HS-5 (cell line): ENCODE measurements around the gene PSD2.

ENCODE experiments used
- DNase-seq: peaks from one replicate; pipeline ENCODE4 v3.0.0-alpha.2; 2012; ENCODE audit warnings: low read depth

PSD2 gene

DNA sequence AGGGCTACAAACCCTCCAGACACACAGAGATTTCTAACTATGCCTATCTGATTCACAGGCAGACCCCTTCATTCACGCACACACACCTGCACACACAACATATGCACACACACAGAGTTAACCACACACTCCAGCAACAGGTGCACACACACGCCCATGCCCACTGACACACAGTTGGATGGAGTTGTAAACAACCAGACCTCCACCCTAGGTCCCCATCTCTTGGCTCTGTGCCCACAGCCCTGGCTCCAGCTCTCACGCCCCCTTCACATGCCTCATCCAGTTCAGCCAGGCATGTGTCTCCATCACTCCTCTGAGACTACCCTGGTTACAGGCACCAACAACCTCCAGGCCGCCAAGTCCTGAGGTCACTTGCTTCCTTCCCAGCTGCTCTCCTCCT is 61.1 kb downstream of the PSD2 start:
- no peak for DNase-seq

DNA sequence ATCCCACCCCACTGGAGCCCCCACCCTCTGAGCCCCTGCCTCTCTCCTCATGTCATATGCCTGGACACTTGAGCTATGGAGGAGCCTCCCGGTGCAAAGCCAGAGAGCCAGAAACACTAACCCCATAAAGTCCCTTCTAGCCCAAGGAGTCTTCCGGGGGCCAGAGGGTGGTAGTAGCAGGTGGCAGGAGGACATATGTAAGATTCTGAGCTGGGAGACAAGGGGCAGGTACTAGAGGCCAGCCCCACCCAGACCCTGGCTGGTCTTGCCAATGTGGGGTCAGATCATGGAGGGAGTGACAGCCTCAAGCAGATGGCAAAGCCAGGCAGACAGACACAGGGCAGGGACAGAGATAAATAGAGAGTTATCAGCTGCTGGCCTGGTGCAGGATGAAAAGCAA is 63.4 kb downstream of the PSD2 start:
- DNase-seq = no peak

DNA sequence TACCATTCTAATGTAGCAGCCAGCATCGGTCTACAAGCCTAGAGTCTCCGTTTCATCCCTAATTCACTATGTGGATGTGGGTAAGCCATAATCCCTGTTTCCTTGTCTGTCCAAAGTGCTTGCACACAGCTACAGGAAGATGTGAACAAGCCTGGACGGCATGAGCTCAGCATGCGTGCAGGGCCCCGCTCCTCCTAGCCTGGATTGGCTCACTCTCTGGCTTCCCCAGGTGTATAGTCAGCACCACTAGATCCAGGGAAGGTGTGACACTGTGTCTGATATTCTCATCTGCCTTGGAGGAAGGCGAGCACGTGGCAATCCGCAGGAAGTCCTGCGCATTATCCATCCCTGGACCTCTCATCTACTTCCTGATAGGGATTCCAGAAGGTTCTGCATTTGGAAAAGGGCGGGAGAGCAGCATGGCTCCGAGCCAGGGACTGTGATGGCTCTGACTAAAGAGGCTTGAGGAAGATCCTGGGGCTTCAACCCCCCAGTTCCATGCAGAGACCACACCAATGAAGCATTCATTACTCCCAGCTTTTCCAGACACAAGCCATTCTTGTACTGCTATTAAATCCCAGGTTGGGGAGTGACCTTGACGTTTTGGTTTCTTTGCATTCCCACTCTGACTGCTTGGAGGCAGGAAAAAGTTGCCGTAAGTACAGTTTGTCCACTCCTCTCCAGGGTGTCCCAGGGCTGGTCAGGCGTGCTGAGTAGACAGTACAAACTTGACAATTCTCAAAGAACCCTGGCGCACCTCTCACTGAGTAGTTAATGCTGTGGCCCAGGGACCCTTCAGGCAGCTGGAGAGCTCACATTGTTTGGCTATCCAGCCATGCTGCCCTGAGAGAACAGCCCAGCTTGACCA is 65.6 kb downstream of the PSD2 start:
- DNase-seq = no peak

DNA sequence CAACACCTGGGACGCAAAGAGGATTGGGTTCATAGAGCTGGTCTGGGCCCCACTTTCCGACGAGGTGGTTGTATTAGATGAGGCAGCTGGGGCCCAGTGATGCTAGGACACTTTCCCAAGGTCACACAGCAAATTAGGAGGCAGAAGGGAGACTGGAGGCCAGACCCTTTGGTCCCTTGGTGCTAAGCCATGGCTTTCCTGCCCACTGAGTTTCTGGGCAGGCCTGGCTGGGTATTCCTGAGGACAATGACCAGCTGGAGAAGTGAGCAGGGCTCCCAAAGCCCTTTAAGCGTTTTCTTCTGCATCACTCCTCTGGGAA is 66.2 kb downstream of the PSD2 start:
- no peak for DNase-seq

DNA sequence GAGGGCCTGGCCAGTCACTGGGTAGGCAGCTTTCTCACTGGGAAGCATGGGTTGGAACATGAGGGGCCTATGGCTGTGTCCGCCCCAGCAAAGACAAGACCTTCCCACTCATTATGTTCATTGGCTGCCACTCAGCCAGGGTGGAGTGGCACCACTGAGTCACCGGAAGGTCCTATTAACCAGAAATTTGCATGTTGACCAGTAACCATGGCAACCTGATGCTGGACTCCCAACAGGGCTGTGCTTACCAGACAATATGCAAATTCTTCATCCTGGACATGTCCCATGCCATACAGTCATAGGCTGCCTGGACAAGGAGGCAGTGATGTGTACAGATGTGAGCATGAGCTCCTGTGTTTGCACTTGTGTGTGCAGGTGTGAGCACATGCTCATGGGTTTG is 66.7 kb downstream of the PSD2 start:
- DNase-seq = no peak

DNA sequence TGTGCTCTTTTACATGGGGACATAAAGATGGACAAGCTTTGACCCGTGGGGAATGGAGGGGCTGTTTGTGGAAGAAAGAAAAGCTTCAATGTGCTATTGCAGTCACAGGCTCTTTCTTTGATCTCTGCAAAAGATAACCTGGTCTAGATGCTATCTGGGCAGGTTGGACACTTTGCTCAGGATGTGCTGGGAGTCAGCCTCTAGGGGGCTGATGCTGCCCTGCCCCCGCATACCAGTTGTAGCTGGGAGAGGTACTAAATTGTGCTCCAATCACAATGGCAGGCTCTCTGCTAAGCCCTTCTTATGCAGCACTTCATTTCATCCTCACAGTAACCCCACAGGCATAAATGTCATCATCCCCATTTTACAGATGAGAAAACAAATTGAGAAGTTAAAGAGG is 67.2 kb downstream of the PSD2 start:
- DNase-seq = no peak

DNA sequence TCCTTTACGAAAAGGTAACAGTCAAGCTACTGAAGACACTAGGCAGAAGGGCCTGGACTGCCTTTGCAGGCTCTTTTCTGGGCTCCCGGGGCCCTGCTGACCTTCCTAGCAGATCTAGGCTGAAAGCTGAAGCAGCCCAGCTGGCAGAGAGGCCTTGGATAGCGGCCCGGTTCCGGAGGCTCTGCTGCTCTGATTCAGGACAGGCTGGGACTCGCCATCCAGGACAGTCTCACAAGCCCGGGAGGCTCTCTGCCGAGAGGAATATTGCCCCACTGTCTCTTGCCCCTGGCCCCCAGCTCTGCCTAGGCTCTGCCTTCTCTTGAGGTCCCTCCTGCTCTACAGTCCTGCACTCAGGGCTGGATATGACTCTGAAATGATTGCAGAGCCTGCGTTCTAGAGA is 67.8 kb downstream of the PSD2 start:
- no peak for DNase-seq

DNA sequence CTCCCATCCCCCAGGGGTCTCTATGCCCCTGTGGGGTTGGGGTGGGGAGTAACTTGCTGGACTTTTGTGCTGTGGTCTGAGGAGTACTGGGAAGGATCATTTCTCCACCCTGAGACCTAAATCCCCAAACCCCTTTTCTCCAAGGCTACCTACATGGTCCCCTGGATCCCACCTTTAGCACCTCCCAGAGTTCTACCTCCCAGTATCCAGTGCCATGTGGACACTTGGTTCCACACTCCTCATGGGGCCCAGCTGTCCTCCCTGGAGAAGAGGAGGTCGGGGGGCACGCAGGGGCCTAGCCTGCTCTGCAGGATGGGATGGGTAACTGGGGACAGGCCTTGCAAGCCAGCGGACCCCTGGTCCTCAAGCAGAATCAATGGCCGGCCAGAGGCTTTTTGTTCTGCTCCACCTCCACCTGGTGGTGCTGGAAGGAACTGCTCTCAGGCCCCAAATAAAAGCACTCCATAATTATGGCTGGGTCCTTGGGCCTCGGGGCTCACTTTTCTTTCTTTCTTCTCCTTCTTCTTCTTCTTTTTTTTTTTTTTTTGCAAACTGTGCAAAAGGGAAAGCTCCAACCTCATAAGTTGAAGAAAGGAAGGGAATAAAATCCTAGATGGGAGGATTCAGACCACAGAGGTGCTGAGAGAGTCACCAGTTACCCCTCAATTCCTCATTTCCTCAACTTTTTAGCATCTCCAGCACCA is 68.4 kb downstream of the PSD2 start:
- no peak for DNase-seq

DNA sequence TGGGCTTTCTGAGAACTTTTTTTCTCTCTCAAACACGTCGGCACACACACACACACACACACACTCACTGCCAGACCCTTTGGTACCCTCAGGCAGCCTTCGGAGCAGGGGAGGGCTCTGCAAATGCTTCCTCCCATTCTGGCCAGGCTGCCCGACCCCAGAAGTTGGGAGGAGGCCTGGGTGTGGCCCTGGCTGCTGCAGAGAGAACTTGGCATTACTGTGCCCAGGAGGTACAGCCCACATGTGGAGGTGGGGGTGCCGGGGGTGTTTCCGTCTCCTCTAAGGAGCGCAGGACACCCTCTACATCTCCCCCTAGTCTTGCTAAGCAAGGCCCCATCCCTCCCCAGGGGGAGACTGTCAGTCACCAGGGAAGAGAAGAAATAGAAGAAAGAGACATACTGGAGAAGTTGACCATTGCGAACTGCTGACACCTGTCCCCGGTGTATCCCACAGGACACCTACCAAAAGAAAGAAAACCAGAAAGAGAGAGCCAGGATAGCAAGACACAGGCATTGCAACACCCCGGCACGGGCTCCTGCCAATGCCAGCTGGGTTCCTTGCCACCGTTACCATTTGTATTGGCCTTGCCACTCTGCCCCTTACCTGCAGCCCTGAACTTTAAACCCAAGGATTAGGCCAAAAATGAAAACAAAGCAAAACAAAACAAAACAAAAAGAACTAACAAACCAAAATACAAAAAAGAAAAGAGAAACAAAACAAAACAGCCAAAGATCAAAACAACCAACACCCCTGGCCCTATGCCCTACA is 69.3 kb downstream of the PSD2 start:
- DNase-seq = no peak

DNA sequence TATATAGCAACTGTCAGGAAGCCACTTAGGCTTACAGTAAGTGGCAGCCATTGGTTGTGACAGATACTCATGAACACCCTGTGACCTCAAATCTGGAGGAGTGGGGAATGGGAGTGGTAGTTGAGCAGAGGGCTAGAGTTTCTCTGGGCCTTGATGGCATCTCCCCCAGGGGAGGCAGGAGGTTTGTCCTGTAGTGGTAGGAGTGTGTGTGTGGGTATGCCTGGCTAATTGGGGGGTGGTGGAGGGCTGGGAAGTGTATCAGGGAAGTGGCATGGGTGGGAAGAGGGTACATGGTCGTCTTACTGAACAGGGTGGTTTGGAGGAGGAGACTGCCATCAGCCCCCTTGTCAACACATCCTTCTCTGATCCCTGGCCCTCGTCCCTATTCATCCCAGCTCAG is 71.5 kb downstream of the PSD2 start:
- no peak for DNase-seq

DNA sequence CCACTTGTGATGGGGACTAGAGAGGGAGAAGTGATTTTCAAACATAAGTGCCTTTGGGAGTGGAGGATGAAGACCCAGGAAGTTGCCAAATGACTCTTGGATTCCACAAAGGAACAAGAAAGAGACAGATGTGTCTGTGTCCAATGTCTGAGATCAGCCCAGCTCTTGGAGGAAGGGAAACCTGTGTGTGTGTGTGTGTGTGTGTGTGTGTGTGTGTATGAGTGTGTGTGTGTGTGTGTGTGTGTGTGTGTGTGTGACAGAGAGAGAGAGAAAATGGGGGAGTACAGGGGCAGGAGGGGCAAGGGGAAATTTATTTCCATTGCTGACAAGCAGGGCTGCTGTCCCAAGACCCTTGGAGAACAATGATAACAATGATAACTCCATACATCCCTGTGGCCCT is 72.0 kb downstream of the PSD2 start:
- DNase-seq = no peak

DNA sequence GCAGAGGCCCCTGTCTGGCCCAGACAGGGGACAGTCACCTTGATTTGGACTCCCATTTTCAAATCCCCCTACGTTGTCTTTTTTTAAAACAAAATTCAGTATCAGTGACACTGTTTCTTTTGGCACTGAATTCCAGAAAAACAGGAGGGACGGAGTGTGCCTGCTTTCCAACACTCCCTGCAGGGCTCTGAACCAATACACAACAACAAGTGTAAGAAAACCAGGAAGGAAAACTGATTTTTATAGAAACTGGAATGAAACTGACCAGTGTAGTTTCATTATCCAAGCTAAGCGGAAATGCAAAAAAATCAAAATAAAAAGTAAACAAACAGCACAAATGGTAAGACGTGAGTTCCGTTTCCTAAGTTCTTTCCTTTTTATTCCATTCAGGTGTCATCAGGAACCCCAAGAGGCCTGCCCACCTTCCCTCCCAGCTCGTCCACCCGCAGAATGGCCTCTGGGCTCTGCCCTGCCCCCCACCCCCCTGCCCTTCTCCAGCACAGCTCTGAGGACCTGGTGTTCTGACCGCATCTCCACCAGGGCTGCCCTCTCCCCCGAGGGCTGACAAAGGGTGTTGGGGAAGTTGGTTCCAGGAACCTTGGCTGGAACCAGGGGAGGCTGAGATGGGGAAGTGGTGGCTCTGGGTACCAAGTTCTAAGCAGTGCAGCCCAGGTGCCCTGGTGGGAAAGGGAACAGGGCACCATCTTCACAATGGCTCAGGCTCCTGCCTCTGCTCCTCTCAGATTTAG is 73.6 kb downstream of the PSD2 start:
- no peak for DNase-seq

DNA sequence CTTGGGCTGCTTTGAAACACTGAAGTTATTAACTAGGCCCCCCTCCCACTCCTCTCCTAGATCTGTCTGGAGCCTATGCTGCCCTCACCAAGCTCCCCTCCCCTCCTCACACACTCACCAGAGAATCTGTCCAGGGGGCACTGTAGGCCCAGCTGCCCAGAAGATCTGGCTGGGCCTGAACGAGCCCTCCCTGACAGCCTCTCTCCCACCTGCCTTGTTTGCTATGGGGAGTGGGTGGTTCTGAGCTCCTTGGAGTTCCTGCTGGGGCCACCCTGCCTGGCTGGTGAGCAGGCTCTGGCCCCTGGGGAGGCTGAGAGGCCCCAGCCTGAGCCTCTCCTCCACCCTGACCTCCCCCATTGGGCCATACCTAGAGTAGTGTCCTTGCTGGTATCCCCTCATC is 75.1 kb downstream of the PSD2 start:
- DNase-seq = no peak

DNA sequence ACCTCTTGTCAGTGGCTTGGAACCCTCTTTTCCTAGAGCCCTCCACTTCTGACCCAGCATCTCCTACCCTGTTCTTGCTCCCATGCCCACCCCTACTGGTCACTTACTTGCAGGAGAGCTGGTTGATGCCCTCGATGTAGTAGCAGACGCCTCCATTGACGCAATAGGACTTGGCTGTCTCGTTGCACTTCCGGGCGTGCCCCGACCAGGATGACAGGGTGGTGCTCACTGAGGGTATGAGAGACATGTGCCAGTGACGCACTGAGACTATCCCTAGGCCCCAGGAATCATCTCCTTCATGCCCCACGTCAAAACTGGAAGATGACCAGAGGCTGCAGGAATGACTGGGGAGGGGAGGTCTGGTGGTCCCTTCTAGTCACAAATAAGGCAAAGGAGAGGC is 76.0 kb downstream of the PSD2 start:
- no peak for DNase-seq

DNA sequence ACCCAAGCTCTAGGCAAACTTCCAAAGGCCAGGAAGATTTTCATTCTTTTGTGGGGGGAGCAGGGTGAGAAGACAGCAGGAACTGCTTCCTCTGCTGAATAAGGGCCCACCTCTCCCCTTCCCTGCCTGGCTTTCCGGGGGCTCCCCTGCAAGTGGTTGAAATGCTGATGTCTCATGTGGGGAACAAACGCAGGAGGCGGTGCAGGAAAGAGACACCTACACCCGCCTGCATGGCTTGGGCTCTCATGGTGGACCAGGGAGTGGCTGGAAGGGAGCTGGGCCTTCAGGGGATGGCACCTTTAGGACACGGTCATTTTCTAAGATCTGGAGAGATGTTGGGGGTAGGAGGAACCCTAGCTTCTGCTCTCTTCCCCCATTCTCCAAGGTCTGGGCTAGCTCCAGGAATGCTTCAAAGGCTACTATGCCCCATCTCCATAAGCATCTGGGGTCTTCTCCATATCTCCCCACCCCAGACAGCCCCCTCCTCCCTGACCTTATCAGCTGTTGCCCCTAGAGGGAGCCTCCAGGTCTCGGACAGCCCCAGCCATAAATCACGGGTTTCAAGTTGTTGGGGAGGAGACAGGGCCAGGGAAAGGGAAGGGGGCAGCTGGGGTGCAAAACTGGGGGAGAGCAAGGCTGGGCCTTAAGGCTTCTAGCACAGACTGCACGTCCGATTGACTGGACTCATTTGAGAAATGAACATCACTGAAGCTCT is 76.6 kb downstream of the PSD2 start:
- DNase-seq = no peak

DNA sequence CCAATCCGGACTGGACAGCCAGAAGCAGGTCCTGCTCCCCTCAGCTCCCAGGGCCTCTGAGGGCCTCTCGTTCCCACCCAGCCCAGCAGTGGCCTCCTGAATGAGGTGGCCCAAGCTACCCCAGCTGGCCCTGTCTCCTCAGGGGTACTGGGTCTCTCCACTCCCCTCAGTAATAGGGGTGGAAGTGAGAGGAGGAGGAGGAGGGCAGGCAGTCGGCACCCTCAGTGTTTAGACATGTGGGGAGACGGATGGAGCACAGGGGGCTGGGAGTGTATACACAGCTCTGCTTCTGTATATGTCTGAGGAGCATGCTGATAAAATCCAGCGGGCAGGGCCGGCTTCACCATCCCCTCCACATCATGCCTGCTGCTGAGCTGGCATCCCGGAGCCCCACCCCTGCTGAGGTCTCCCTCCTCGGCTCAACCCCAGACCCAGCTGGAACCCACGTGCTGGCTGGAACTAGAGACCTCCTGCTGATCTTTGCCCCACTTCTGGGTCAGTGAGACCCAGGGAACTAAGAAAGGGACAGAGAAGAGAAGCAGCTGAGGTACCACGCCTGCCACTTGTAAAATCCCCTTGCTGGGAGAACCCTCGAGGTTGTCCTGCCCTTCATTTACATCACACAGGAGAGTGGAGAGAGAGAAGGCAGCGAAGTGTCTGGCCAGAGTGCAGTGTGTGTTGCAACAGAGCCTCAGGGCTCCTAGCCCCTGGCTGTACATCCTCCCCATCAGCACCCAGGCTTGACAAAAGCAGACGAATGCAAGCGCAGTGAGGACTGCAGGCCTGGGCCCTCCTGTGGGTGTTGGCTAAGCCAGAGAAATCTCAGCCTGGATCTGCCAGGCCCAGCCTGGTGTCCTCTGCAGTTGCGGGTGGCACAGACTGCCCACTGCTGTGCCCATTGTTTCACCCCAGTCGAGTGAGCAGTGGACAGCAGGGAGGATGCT is 77.5 kb downstream of the PSD2 start:
- no peak for DNase-seq

DNA sequence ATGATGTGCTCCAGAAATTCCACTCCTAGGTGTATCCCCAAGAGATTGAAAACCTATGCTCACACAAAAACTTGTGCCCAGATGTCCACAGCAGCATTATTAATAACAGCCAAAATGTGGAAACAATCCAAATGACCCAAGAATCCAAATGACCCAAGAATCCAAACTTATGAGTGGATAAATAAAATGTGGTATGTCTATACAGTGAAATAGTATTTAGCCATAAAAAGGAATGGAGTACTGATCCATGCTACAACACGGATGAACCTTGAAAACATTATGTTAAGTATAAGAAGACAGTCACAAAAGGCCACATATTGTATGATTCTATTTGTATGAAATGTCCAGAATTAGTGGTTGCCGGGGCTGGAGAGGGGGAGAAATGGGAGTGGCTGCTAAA is 80.3 kb downstream of the PSD2 start:
- DNase-seq = no peak

DNA sequence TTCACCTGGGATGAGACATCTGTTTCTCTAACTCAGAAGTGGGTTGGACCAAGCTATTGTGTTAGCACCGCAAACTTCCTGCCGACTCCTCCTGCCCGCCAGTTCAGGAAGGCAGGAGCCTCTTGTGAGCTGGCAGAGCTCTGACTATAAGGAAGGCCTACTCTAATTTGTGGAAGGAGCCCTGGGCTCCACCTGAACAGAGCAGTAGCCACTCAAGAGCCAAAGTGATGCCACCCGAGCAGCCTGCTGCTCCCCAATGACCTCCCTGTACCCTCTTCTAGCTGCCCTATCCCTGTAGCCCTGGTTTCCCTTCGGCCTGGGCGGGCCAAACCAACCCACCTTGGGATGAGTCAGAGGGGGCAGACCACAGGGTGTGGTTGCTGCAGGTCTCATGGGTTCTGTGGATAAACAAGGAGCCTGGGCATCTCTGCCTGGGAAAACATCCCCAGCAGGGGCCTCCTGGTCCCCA is 81.6 kb downstream of the PSD2 start:
- no peak for DNase-seq

DNA sequence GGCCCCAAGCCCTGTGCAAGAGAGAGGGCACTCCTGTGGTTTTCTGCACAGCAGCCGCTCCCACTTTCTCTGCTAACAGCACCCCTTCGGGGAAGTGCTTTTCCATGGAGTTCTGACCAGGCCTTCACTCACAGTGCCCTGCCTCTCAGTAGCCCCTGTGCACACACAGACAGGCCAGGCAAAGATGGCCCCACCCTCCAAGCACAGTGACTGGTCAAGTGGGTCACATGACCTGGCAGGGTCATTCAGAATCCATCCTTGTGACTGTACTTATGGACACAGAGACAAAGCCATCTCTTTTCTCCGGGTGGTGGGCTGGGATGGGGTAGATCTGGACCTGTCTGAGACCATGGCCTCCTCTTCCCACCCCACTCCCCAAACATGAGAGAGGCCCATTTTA is 82.5 kb downstream of the PSD2 start:
- DNase-seq = no peak

DNA sequence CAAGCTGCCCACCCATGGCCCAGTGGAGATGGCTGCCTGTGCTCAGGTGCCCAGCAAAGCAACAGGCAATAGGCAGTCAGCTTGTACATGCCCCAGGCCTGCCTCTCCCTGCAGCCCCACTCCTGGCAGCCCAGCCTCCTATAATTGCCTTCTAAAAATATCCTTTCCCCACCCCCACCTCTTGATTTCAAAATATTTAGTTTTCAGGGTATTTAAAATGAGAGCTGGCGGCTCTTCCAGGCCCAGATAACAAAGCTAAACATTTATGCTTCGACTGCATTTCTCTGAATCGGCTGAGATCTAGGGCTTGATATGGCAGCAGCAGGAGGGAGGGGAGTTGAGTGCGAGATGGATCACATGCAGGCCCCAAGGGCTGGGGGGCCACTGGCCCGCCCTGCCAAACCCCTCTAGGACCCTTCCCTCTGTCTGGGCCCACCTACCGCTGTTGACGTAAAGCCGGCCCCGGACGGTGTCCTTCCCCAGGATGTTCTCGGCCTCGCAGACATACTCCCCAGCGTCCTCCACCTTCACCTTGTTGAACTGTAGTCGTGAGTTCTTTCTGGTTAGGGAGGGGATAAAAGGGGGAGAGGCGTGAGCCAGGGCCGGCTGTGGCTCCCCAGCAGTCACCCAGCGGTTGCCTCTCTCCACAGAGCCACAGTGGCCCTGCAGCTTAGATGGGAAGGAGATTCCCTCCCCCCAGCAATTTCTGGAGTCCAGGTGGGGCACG is 85.0 kb downstream of the PSD2 start:
- no peak for DNase-seq
